IPS-11a (cell line): ENCODE measurements around the gene CROCC2.

Experiments used
- H3K4me3 ChIP-seq: one replicate; pipeline ENCODE4 v1.5.1; 2013; ENCODE audit warnings: low read depth, low read length, control low read depth

CROCC2 gene

GRCh38 chr2:240983361-240983995 lies 77.3 kb downstream of the CROCC2 start:
- no peak overlapping the region for H3K4me3 ChIP-seq

DNA sequence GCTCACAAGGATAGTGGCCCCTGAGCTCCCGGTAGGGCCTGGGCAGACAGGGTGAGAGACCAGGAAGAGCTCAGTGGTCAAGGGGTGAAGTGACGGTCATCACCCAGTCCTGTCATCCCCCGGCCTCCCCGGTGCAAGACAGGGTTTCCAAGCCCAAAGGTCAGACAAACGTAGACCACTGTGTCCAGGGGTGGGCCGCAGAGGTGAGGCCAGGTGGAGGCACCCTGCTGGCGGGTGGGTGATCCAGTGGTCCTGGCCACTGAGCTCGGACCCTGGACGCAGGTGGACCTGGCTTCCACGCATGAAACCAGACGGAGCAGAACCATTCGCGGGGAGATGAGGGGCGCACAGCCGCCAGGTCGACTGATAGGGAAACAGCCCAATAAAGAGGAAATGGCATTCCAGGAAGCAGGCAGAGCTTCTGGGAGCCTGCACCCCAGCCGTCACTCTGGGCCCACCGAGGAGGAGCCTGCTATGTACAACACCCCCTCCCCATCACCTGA lies 77.9 kb downstream of the CROCC2 start:
- H3K4me3 ChIP-seq: no peak overlapping the region

DNA sequence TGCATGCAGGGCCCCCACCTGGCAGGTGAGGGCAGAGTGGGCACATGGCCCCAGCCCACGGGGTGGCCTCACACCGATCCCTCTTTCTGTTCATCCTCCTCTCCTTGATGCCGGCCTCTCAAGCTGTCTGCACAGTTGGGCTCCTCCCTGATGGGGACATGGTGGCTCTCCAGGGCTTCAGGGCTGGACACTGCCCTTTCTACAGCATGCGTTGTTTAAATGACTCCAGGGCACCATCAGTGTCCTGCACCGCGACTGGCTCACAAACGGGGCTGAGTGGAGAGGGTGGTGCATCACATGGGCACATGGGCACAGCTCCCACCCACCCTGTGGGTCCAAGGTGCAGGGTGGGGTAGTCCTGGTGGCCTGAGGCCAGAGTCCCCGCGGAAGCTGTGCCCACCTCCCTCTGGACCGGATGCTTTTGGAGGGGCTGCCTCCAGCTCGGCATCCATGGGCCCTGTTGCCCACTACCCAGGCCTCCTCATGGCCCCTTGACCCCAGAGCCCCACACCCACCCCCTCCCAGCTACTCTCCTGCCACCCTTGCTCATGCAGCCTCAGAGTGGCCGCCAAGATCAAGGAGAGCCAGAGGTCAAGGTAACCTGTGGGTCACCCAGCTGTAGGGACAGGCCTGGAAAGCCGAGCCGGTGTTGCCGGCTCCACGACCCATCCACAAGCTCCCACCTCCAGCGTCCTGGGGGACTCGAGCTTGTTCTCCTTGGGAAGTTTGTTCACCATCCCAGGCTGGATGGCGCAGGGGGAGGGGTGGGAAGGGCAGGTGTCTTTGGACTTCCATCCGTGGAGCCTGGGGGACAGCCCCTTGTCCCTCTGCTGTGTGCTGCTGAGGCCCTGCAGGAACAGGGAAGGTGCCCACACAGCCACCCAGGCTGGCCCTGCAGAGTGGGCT lies 80.0 kb downstream of the CROCC2 start:
- no peak overlapping the region for H3K4me3 ChIP-seq

- H3K4me3 ChIP-seq: no peak overlapping the region
Observed at GRCh38 chr2:240986787-240987411, 80.8 kb downstream of the CROCC2 start.

GRCh38 chr2:240987588-240987987 lies 81.5 kb downstream of the CROCC2 start:
- no peak overlapping the region for H3K4me3 ChIP-seq

GRCh38 chr2:240988146-240988545 lies 82.0 kb downstream of the CROCC2 start:
- H3K4me3 ChIP-seq: no peak overlapping the region

GRCh38 chr2:240988571-240989271 lies 82.6 kb downstream of the CROCC2 start:
- H3K4me3 ChIP-seq: no peak overlapping the region

DNA sequence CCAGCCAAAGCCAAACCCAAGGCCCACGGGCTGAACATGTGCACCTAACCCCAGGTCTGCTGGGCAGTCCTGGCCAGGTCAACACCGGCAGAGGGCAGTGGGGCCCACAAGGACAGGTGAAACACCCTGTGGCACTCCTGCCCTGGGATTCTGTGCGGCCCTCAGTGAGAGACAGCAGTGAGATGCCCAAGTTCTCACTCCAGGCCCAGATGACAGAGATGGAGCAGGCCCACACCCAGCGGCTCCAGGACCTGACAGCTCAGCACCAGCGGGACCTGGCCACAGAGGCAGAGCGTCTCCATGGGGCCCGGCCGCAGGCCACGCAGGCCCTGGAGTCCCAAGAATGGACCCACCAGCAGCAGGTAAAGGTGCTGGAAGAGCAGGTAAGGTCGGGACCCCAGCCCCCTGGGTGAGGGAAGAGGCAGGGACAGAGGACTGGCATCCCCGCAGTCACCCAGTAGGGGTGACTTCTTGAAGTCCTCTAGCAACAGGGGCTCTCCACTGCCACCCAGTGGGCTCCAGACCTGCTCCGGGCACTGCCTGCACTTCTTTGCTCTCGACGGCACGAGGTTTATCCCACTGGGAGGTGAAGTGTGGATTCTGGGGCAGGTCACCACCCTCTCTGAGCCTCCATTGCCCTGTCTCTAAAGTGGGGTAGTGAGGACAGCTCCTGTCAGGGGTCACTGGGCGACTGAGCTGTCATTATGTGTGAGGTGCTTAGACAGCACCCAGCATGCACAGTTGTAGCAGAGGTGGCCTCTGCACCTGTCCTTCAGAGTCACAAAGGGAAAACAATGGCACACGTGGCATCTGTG lies 83.5 kb downstream of the CROCC2 start:
- no peak overlapping the region for H3K4me3 ChIP-seq

DNA sequence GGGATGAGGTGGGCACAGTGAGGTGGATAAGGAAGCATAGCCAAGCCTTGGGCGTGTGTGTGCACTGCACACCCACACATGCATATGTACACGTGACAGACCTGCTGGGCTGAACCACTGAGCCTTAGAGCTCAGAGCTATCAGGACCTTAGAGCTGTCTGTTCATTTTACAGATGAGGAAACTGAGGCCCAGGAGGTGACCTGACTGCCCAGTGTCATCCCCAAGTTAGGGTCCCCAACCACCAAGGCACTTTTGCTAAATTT lies 84.1 kb downstream of the CROCC2 start:
- no peak overlapping the region for H3K4me3 ChIP-seq

DNA sequence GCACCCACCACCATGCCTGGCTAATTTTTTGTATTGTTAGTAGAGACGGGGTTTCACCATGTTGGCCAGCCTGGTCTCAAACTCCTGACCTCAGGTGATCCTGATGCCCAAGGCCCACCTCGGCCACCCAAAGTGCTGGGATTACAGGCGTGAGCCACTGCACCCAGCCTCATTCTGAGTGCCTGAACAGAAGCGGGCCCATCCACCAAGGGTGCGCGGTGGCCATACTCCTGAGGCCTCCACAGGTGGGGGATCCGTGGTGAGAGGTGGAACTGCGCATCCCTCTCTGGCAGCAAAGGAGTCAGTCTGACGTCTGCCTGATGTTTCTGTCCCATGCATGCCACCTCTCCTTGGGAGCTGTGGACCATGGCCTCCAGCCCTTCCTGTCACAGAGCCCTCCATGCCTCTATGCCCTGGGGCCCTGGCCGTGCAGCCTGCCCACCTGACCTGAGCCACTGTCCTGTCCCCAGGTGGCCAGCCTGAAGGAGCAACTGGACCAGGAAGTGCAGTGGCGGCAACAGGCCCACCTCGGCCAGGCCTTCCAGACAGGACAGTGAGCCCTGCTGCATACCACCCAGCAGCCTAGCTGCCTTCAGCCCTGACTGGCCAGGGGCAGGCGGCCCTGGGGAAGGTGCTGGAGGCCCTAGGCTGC lies 84.7 kb downstream of the CROCC2 start:
- no peak overlapping the region for H3K4me3 ChIP-seq

GRCh38 chr2:240991378-240992263 lies 85.5 kb downstream of the CROCC2 start:
- no peak overlapping the region for H3K4me3 ChIP-seq

DNA sequence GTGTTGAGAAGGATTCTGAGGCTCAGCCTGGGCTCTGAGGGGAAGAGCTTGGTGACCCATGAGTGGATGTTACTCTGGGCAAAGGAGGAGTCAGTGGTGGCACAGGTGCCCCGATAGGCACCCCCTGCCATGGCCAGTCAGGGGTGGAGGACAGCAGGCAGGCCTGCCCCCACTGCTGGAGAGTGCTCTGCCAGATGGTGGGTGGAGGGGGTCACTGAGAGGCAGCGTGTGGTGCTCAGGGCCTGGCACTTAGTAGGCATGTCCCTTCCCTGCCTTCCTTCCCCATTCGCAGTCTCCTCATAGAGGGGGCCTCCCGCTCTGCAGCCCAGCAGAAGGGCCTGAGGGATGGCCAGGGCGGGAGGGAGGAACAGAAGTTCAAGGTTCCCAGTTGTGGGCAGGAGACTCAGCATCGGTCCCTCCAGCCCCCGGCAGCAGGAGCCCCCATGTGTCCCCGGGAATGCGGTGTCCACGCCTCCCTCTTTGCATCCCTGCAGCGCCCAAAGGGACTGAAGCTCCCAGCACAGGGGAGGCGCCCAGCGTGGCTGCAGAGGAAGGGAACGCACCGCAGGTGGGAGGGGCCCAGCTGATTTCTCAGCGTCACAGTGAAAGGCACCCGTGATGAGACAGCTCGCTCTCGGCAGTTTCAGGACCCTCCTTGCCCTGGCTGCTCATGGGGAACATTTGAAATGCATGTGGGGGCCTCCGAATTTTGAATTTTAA lies 86.6 kb downstream of the CROCC2 start:
- H3K4me3 ChIP-seq: no peak overlapping the region

- no peak overlapping the region for H3K4me3 ChIP-seq
Observed at GRCh38 chr2:240993446-240994170, 87.5 kb downstream of the CROCC2 start.

DNA sequence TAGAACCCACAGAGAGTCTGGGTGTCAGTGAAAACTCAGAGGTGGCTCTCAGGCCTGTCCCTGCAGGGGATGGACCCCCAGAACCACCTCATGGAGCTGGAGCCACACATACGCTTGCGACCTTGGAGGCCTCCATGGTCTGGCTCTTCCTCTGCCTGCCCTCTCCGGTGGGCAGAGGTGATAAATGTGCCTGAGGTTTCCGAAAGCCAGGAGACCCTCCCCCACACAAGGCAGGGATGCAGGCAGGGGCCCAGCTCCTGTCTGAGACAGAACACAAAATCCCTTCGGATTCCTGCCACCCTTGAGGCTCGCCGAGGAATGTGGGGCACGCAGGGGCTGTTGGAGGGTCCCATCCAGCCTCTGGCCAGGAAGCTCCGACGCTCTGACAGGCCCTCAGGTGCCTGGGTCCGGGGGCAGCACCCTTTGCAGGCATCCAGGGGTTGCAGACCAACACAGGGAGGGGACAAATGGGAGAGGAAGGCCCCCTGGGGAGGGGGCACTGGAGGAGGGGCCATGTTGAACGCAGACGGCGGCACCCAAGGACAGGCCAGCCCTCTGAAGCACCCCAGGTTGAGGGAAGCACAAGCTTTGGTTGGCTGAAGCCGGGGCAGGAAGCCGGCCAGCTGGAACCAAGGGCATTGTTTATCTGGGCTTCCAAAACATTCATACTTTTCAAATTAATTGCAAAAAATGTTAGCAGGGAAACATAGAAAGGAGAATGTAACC lies 88.2 kb downstream of the CROCC2 start:
- H3K4me3 ChIP-seq: no peak overlapping the region

GRCh38 chr2:240995041-240996021 lies 89.2 kb downstream of the CROCC2 start:
- H3K4me3 ChIP-seq: no peak overlapping the region
